DOHH2 (cell line): ENCODE data around the gene WDR18.
A peak's percentile ranks its signal among the peaks of the same experiment; 100 is the strongest.

Source experiments
- H3F3A ChIP-seq: fragments of 200-600 bp; sonication (generic), shearing (Covaris generic); 2 replicates; pipeline ENCODE4 v1.6.0; 2016; ENCODE audit warnings: antibody characterized with exemption, mild to moderate bottlenecking; ENCODE audit not compliant: control insufficient read depth, insufficient read depth
- H3K27ac ChIP-seq: fragments of 200-600 bp; sonication (generic); 2 replicates; pipeline ENCODE4 v1.5.1; 2014; ENCODE audit warnings: low read depth, mild to moderate bottlenecking, low read length, moderate library complexity
- H3K27me3 ChIP-seq: fragments of 200-600 bp; sonication (generic); 2 replicates; pipeline ENCODE4 v1.6.1; 2014; ENCODE audit warnings: mild to moderate bottlenecking, low read length, mixed read lengths; ENCODE audit not compliant: control insufficient read depth
- H3K36me3 ChIP-seq: fragments of 200-600 bp; sonication (generic); 2 replicates; pipeline ENCODE4 v1.6.1; 2014; ENCODE audit warnings: mild to moderate bottlenecking, low read length, moderate library complexity, mixed read lengths; ENCODE audit not compliant: control insufficient read depth
- H3K4me1 ChIP-seq: fragments of 200-600 bp; sonication (generic); 2 replicates; pipeline ENCODE4 v1.6.1; 2014; ENCODE audit warnings: mild to moderate bottlenecking, low read length, mixed read lengths; ENCODE audit not compliant: control insufficient read depth
- H3K4me2 ChIP-seq: fragments of 200-600 bp; sonication (generic); 2 replicates; pipeline ENCODE4 v1.6.0; 2014; ENCODE audit warnings: mild to moderate bottlenecking, low read length, moderate library complexity
- H3K4me3 ChIP-seq: fragments of 200-600 bp; sonication (generic); 2 replicates; pipeline ENCODE4 v1.5.1; 2014; ENCODE audit warnings: mild to moderate bottlenecking, low read length, mixed read lengths
- H3K79me2 ChIP-seq: fragments of 200-600 bp; sonication (generic); 2 replicates; pipeline ENCODE4 v1.6.1; 2014; ENCODE audit warnings: mild to moderate bottlenecking, low read length, mixed read lengths; ENCODE audit not compliant: control insufficient read depth
- H3K9me2 ChIP-seq: fragments of 200-600 bp; sonication (generic); replicated peaks from 2 replicates; pipeline ENCODE4 v1.6.1; 2014; ENCODE audit warnings: mild to moderate bottlenecking, low read length, mixed read lengths; ENCODE audit not compliant: control insufficient read depth
- H3K9me3 ChIP-seq: fragments of 200-600 bp; sonication (generic); 2 replicates; pipeline ENCODE4 v1.6.1; 2014; ENCODE audit warnings: antibody characterized with exemption, low read length, mixed read lengths; ENCODE audit not compliant: control insufficient read depth, insufficient read depth
- H4K20me1 ChIP-seq: fragments of 200-600 bp; sonication (generic); 2 replicates; pipeline ENCODE4 v1.6.0; 2014; ENCODE audit warnings: low read depth, mild to moderate bottlenecking, antibody characterized with exemption, low read length, moderate library complexity; ENCODE audit not compliant: control insufficient read depth, insufficient read depth
- CTCF ChIP-seq: fragments of 200-600 bp; sonication (generic); IDR thresholded peaks from one replicate; pipeline ENCODE4 v1.5.1; 2014; ENCODE audit warnings: antibody characterized with exemption, mild to moderate bottlenecking, low read depth, low read length; ENCODE audit not compliant: poor library complexity, severe bottlenecking
- EZH2phosphoT487 ChIP-seq: fragments of 200-600 bp; sonication (generic); IDR thresholded peaks from 2 replicates; pipeline ENCODE4 v1.6.1; 2017; ENCODE audit warnings: borderline replicate concordance, mild to moderate bottlenecking, antibody characterized with exemption, low read length, moderate library complexity, mixed read lengths

WDR18 gene

GRCh38 chr19:939922-940321, 44.2 kb upstream of the WDR18 start:
- no peak overlapping the region for H3K4me3 ChIP-seq
- no peaks in the 10 kb centered on the region for H3F3A ChIP-seq
- no peaks in the 10 kb centered on the region for H3K79me2 ChIP-seq
- H3K27me3 ChIP-seq = peaks cover 24% of the 10 kb centered on the region
- H3K4me1 ChIP-seq = no peaks in the 10 kb centered on the region; the same call in 1 of the 2 replicates
- no peaks in the 10 kb centered on the region for H3K9me3 ChIP-seq
- H3K4me2 ChIP-seq = no peak overlapping the region
- no peaks in the 10 kb centered on the region for H3K36me3 ChIP-seq
- no peak for TF ChIP-seq EZH2phosphoT487
- no peak for TF ChIP-seq CTCF
- no peak overlapping the region for H3K27ac ChIP-seq
- no peaks in the 10 kb centered on the region for H3K9me2 ChIP-seq
- no peaks in the 10 kb centered on the region for H4K20me1 ChIP-seq

DNA sequence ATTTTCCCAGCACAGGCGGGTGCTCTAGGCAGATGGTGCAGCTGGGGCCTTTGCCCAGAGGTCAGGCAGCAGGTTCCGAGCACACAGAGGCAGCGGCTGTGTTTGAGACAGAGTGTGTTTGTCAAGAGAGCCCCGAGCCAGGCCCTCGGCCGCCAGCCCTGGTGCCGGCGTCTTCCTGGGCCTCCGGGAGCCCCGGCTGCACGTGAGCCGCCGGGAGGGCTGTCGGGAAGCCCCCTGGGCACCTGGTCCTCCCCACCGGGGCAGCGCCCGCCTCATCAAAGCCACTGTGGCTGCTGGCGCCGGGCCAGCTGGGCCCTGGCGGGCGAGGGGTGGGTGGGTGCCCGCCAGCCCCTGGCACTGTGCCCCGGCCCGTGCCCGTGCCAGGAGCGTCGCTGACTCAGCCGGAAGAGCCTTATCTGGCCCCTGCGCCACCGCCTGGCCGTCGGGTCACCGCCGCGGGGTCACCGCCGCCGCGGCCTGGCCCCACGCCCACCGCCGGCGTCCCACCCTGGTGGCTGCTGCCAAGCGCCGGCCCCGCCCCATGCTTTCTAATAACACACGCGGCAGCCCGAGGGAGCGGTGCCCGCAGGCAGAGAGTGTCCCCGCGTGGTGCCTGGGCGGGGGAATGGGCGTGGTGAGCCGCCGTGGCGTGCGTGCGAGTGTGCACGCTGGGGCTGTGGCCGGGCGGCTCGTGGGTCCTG, 43.4 kb upstream of the WDR18 start:
- Histone ChIP-seq H3K4me1 (no peaks in the 10 kb centered on the region; the same call in 1 of the 2 replicates), H3K36me3 (no peaks in the 10 kb centered on the region), H3K4me2 (peak overlapping the region; percentile 14; the same call in 1 of the 2 replicates), H3K9me3 (no peaks in the 10 kb centered on the region), H3K27me3 (peaks cover 24% of the 10 kb centered on the region), H4K20me1 (no peaks in the 10 kb centered on the region), H3K79me2 (no peaks in the 10 kb centered on the region), H3K4me3 (no peak overlapping the region), H3K9me2 (no peaks in the 10 kb centered on the region), H3K27ac (no peak overlapping the region), H3F3A (no peaks in the 10 kb centered on the region)
- TF ChIP-seq EZH2phosphoT487 = 0 out of 2 replicates have a peak, but pooled peaks have one; percentile 26
- TF ChIP-seq CTCF = peak; percentile 16

DNA sequence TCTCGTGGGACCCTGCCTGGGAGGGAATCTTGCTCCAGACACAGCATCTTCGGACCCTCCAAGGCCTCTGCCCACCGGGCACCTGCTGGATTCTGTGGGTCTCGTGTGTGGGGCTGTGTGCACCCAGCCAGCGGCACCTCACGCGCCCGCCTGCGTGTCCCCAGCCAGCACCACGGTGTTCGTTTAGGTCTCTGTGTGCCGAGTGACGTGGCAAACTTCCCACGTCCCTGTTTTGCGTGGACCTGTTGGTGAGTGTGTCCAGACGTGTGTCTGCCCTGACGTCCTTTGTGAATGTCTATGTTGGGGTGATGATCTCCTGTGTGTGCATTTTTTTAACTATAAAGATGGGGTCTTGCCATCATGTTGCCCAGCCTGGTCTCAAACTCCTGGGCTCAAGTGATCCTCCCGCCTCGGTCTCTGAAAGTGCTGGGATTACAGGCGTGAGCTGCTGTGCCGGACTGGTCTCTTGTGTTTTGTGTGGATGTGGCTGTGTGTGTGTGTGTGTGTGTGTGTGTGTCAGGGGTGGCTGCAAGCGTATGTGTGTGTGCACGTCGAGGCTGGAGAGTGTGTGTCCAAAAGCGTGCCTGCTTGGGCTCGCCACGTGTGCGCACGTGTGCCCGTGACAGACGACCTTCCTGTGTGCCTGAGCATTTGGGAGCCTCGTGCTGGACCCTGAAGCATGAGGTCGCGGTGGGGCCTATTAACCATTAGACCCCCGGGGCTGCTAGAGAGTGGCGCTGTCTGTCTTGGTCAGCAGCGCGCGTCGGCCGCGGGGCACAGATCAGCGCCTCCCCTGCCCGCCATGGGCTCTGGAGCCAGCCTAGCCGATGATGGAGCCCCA, 42.6 kb upstream of the WDR18 start:
- peak overlapping the region; percentile 14; the same call in 1 of the 2 replicates for H3K4me2 ChIP-seq
- no peaks in the 10 kb centered on the region for H3F3A ChIP-seq
- H3K27ac ChIP-seq = no peak overlapping the region
- H3K4me3 ChIP-seq = no peak overlapping the region
- H3K27me3 ChIP-seq = peaks cover 24% of the 10 kb centered on the region
- no peaks in the 10 kb centered on the region; the same call in 1 of the 2 replicates for H3K4me1 ChIP-seq
- no peak for TF ChIP-seq EZH2phosphoT487
- TF ChIP-seq CTCF = peak; percentile 7
- H3K9me2 ChIP-seq = no peaks in the 10 kb centered on the region
- H3K9me3 ChIP-seq = no peaks in the 10 kb centered on the region
- H4K20me1 ChIP-seq = no peaks in the 10 kb centered on the region
- H3K79me2 ChIP-seq = no peaks in the 10 kb centered on the region
- no peaks in the 10 kb centered on the region for H3K36me3 ChIP-seq
